Suppressor macrophage treated with lipopolysaccharide for 4 hours (primary cell): Measurements from ENCODE around the gene SIRT6.
"Not testable (repeated sequence)": the region's sequence is repeated elsewhere in the genome, so short reads cannot be mapped to it uniquely, and the experiment has no call there.

ENCODE experiments used
- DNase-seq: peaks from one replicate; pipeline ENCODE4 v3.0.0-alpha.2; 2020

Gene SIRT6

DNA sequence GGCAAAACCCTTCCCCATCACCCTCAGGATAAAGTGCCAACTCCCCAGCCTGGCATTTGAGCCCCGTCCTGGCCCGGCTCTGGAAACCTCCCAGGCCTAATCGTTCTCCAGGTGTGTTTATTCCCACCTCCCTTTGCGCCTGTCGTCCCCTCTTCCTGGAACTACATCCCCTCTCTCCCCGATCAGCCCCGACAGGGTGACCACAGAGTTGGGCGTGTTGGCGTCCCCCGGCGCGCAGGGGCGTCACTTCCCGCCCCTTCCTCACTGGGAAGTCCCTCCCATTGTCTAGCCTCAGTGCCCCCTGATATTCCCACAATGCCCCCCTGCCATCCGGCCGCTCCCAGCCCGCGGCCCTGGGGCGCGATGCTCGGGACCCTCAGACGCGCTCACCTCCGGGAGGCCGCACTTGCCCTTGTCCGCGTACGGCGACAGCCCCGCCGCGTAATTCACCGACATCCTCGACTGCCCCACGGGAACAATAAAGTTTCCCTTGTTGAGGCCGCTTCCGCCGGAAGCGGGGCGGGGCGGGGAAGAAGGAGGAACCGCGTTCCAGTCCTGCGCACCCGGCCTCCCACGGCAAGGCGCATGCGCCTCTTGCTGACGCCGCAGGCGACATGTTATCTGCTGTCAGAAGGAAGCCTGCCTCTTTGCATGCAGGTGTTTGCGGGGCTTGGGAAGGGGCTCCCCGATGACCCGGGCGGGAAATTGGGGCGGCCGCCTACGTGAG is at the start of gene SIRT6, which contains the start of gene ANKRD24:
Gene SIRT6 (minus strand): TSS at position 480 of the 727 bp plus-strand sequence. CDS start 24 bp downstream, at position 456.
Gene ANKRD24 (plus strand): TSS at position 606 of the 727 bp plus-strand sequence. CDS start 3,737 bp downstream, outside the sequence.
- peak; percentile 98 for DNase-seq

DNA sequence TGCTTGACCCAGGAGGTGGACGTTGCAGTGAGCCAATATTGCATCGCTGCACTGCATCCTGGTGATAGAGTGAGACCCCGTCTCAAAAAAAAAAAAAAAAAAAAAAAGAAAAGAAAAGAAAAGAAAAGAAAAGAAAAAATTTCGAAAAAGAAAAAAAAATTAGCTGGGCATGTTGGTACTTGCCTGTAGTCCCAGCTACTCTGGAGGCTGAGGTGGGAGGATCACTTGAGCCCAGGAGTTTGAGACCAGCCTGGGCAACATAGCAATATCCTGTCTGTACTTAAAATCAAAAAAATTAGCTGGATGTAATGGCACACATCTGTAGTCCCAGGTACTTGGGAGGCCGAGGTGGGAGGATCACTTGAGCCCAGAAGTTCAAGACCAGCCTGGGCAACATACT is 49.8 kb upstream of the SIRT6 start:
- not testable (repeated sequence) for DNase-seq

DNA sequence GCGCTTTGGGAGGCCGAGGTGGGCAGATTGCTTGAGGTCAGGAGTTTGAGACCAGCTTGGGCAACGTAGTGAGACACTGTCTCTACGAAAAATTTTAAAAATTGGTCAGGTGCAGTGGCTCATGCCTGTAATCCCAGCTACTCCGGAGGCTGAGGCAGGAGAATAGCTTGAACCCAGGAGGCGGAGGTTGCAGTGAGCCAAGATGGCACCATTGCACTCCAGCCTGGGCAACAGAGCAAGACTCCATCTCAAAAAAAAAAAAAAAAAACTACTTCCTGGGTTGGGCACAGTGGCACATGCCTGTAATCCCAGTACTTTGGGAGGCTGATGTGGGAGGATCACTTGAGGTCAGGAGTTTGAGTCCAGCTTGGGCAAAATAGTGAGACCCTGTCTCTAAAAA is 49.2 kb upstream of the SIRT6 start:
- DNase-seq = not testable (repeated sequence)

DNA sequence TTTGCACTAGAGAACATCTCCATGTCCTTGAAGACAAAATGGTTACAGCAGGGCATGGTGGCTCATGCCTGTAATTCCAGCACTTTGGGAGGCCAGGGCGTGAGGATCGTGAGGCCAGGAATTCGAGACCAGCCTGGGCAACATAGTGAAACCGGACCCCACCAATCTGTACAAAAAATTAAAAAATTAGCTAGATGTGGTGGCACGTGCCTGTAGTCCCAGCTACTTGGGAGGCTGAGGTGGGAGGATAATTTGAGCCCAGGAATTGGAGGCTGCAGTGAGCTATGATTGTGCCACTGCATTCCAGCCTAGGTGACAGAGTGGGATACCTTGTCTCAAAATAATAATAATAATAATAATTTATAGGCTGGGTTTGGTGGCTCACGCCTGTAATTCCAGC is 47.9 kb upstream of the SIRT6 start:
- not testable (repeated sequence) for DNase-seq

DNA sequence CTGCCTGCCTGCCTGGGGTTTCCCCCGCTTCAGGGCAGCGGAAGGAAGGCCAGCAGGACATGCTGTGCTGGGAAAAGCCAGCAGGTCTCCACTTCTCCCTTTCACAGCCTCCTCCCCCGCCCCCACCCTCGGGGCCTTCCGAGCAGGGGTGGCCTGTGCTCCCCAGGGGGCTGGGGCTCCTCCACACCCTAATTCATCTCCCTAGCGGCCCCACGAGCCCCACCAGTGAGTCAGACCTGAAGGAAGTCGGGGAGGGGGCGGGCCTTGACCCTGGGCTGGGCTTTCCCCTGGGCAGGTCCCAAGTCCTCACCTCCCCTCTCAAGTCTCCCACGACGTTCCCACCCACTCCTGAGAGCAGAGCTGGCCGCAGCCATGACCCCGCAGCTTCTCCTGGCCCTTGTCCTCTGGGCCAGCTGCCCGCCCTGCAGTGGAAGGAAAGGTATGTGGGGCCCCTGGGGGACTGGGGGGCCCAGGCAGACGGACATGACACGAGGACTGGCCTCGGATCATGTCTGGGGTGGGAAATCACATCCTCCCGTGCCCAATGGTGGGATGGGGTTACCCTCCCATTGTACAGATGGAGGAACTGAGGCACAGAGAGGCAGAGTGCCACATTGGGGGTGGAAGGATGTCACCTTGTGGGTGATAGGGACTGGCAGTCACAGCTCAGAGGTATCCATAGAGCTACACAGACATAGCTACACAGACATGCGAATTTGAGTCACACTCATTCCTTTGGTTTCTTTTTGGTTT is 47.0 kb upstream of the SIRT6 start, which contains the start of gene EBI3:
Gene EBI3 (plus strand): TSS at position 345 of the 753 bp plus-strand sequence. CDS start 28 bp downstream, at position 373.
- DNase-seq = peak; percentile 94

DNA sequence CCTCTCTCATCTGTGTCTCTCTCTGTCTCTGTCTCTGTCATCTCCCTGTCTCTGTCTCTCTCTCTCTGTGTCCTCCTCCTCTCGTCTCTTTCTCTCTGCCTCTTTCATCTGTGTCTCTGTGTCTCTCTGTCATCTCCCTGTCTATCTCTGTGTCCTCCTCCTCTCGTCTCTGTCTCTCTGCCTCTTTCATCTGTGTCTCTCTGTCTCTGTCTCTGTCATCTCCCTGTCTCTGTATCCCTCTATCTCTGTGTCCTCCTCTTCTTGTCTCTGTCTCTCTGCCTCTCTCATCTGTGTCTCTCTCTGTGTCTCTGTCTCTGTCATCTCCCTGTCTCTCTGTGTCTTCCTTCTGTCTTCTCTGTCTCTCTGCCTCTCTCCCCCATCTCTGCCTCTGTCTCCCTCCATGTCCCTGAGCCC is 46.4 kb upstream of the SIRT6 start:
- no peak for DNase-seq

DNA sequence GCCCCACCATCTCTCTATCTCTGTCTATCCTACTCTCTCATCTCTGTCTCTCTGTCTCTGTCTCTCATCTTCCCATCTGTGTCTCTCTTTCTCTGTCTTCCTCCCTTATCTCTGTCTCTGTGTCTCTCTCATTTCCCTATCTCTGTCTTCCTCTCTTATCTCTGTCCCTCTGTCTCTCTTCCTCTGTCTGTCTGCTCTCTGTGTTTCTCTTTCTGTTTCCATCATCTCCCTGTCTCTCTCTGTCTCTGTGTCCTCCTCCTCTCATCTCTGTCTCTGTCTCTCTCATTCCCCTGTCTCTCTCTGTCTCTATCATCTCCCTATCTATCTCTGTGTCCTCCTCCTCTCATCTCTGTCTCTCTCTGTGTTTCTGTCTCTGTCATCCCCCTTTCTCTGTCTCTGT is 45.4 kb upstream of the SIRT6 start:
- DNase-seq = peak; percentile 35

DNA sequence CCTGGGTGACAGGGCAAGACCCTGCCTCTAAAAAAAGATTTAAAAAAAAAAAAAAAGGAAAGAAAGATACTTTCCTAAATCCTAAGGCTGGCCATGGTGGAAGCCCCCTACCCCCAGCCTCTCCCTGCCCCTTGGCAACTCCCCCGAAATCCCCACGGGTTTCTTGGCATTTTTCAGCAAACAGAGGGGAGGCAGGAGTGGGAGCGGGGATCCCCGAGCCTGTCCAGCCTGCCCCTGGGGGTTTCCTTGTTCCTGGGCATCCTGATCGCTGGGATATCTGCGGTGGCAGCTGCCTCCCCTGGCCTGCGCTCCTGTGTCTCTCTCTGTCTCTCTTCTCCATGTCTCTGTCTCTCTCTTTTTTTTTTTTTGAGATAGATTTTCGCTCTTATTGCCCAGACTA is 43.5 kb upstream of the SIRT6 start:
- peak; percentile 32 for DNase-seq

DNA sequence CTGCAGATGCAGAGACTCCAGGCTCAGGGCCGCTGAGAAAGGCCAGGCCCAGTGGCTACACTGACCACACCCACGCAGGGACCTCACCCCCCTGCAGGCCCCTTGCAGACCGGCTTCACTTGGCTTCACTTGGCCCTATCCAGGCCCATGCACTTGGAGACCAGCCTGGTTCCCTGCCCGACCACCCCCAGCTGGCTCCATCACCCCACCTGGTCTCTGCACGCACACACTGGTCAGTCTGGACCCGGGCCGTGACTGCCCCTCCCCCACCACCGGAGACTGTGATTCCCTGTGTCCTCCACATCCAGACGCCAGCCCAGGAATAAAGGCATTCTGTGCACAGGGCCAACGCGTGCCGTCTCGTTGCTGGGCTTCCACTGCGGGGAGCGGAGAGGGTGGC is 42.1 kb upstream of the SIRT6 start:
- no peak for DNase-seq

DNA sequence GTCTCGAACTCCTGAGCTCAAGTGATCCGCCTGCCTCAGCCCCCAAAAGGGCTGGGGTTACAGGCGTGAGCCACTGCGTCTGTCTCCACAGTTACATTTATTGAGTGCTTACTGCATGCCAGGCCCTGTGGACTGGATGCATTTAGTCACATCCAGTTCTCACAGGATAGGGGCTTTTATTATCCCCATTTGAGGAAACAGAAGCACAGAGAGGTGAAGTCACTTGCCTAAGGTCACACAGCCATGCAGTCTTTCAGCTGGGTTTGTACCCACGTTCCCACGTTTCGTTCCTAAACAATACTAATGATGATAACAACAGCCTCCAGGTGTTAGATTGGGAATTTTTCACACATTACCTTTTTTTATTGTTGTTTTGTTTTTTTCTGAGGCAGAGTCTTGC is 37.8 kb upstream of the SIRT6 start:
- no peak for DNase-seq

DNA sequence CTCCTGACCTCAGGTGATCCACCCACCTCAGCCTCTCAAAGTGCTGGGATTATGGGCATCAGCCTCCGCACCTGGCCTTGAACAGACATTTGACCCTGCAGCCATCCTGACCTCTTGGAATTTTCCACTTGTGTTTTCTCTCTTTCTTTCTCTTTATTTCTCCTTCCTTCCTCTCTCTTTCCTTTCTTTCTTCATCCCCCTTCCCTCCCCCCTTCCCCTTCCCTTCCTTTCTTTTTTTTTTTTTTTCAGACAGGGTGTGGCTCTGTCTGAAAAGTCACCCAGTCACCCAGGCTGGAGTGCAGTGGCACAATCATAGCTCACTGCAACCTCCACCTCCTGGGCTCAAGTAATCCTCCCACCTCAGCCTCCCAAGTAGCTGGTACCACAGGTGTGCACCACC is 36.2 kb upstream of the SIRT6 start:
- DNase-seq = not testable (repeated sequence)

DNA sequence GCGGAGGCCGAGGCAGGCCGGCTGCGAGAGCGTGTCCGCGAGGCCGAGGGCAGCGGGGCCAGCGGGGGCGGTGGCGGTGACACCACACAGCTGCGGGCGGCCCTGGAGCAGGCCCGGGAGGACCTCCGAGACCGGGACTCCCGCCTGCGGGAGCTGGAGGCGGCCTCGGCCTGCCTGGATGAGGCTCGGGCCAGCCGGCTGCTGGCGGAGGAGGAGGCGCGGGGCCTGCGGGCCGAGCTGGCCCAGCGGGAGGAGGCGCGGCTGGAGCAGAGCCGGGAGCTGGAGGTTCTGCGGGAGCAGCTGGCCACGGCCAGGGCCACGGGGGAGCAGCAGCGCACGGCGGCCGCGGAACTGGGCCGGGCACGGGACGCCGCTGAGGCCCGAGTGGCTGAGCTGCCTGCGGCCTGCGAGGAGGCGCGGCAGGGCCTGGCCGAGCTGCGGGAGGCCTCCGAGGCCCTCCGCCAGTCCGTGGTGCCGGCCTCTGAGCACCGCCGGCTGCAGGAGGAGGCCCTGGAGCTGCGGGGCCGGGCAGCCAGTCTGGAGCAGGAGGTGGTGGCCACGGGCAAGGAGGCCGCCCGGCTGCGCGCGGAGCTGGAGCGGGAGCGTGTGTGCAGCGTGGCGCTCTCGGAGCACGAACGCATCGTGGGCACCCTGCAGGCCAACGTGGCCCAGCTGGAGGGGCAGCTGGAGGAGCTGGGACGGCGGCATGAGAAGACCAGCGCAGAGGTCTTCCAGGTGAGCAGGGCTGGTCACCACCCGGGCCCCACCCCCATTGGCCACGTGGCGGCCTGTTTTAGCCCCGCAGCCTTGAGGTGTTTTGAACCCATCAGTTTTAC is 35.3 kb upstream of the SIRT6 start:
- no peak for DNase-seq

DNA sequence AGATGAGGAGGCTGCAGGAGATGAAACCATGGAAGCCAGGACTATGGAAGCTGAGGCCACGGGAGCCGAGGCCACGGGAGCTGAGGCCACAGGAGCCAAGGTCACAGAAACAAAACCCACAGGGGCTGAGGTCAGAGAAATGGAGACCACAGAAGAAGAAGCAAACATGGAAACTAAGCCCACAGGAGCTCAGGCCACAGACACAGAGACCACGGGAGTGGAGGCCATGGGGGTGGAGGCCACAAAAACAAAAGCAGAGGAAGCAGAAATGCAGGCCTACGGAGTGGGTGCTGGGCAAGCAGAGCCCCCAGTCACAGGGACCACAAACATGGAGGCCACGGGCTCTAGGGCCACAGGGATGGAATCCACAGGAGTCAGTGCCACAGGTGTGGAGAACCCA is 34.5 kb upstream of the SIRT6 start:
- DNase-seq = no peak

DNA sequence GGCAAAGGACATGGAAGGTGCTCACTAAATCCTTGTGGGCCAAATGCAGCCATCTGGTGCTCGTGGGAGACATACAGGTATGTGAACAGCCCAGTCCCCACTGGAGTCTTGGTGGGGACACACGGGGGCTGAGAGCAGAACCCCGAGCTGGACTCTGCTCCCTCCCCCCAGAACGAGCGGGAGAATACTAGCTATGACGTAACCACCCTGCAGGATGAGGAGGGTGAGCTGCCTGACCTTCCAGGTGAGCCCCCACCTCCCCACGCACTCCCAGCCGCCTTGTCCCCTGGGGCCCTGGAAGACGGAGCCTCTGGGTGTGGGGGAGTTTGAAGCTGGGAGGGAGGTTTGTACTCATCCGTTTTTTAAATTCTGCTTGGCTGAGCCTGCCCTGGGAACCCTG is 33.4 kb upstream of the SIRT6 start:
- no peak for DNase-seq

DNA sequence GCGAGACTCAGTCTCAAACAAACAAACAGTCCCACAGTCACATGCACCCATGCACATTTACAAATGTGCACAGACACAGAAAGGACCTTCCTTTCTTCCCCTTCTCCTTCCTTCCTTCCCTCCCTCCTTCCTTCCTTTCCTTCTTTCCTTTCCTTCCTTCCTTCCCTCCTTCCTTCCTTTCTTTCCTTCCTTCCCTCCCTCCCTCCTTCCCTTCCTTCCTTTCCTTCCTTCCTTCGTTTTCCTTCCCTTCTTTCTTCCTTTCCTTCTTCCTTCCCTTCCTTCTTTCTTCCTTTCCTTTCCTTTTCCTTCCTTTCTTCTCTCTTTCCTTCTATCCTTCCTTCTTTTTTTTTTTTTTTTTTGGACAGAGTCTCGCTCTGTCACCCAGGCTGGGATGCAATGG is 30.8 kb upstream of the SIRT6 start:
- DNase-seq = no peak

DNA sequence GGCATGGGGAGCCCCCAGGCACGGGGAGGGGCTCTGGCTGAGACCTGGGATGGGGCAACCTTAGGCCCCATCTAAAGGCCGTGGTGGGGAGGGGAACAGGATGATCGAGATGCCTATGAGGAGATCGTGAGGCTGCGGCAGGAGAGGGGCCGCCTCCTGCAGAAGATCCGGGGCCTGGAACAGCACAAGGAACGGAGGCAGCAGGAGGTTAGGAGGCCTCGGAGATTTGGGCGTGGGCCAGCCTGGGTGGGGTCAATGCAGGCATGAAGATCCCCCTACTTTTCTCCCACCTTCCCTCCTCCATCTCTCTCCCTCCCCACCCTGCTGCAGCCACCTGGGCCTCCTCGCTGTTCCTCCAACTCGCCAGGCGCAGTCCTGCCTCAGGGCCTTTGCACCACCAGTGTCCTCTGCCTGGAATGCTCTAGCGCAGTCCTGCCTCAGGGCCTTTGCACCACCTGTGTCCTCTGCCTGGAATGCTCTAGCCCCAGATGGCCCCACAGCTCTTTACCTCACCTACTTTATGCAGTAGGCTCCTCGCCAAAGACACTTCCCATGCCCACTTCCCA is 27.9 kb upstream of the SIRT6 start:
- DNase-seq = no peak

DNA sequence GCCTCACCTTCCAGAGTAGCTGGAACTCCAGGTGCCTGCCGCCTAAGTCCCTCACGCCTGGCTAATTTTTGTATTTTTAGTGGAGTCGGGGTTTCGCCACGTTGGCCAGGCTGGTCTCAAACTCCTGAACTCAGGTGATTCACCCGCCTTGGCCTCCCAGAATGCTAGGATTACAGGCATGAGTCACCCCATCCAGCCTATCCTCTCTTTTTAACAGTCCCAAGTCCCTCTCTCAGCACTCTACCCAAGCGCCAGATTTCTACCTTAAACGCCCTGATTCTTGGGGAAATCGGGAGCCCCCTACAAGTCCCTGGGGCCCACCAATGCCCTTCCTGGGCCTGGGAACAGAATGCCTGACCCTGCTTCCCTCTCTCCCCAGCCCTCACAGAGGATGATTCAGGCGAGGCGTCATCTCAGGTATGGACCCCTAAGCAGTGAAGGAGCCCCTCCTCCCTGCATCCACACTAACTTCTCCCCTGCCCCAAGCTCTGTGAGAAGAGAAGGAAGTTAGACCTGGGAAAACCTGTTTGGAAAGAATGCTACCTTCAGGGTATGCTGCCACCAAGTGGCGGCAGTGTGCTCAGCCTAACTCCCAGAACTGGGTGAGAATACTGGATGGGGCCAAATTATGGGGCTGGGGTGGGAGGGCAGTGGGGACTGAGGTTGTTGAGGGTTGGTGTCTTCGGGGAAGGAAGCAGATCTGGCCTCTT is 26.2 kb upstream of the SIRT6 start:
- peak; percentile 27 for DNase-seq

DNA sequence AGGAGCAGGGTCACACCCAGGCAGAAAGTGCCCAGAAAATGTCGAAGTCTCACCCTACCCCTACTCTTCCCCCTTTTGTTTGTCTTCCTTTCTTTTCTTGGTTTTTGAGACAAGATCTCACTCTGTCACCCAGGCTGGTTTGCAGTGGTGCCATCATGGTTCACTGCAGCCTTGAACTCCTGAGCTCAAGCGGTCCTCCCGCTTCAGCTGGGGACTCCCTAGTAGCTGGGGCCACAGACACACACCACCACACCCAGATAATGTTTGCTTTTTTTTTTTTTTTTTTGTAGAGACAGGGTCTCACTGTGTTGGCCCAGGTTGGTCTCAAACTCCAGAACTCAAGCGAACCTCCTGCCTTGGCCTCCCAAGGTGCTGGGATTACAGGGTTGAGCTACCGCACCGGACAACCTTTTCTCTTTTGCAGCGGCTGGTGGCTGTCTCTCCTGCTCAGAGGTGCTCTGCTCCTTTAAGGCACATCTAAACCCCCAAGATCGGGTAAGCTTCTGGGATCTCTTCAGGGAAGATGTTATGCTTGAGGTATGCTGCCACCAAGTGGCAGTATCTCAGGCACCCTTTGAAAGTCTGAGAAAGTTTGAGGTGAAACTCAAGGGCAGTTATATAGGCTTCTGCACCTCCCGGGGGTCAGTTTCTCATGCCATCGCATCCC is 24.6 kb upstream of the SIRT6 start:
- no peak for DNase-seq

DNA sequence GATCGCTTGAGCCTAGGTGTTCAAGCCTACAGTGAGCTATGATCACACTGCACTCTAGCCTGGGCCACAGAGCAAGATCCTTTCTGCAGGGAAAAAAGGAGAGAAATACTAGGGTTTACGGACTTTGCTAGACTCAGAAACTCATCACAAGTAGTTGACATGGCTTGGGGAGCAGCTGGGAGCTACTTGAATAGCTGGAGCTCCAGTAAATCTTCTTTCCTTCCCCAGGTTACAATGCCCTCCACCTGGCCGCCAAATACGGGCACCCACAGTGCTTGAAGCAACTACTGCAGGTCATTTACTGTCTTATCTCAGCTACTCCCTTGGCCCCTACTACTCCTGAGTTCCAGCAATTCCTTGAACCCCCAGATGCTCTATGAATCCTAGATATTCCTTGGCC is 19.4 kb upstream of the SIRT6 start:
- no peak for DNase-seq

DNA sequence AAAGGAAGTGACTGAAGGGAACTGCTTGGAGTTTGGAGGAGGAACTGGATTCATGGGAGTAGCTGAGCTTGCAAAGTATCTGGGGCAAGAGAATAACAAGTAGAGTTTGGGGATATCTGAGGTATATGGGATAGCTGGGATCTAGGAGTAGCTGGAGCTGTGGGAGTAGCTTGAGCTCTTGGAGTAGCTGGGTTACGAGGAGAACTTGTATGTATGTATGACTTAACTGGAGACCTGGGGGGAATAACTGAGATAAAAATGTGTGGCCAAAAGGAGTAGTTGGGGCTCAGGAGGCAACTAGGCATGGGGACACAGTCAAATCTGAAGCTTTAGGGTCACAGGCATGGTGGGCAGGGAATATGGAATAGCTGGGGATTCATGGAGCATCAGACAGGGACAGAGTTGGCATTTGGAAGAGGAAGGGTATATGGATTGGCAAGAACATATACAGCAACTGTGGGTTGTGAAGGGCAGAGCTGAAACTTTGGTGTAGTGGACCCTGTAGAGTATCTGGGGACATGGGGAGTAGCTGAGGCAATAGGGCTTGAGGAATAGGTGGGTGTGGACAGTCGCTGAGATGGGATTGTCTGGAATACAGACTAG is 18.7 kb upstream of the SIRT6 start:
- no peak for DNase-seq

DNA sequence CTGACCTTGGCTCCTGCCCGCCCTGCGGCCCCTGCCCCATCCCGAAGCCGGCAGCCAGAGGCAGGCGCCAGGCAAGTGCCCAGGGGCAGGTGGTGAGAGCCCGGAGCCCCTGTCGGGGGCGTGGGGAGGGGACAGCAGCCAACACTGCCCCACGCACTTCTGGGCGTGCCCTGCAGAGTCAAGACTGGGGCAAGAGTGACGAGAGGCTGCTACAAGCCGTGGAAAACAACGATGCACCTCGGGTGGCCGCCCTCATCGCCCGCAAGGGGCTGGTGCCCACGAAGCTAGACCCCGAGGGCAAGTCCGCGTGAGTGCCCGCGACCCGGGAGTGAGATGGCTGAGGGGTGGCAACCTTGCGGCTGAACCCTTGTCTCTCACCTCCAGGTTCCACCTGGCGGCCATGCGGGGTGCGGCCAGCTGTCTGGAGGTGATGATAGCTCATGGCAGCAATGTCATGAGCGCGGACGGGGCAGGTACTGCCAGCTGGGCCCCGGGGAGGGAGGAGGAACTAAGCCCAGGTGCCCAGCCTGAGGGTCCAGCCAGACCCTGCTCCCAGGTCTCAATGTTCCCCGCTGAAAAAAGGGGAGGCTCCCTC is 17.4 kb upstream of the SIRT6 start:
- DNase-seq = no peak
